Mesendoderm (in vitro differentiated cells): ENCODE measurements around the gene HSD11B2.

Experiments used
- DNase-seq: peaks from one replicate; pipeline ENCODE4 v3.0.0; 2013
- H2AK5ac ChIP-seq: 2 replicates; pipeline ENCODE4 v1.6.1; 2013; ENCODE audit warnings: low read length, inconsistent platforms
- H2BK120ac ChIP-seq: 2 replicates; pipeline ENCODE4 v1.6.1; 2013; ENCODE audit warnings: low read depth, mild to moderate bottlenecking, low read length, moderate library complexity, mixed read lengths
- H2BK15ac ChIP-seq: replicated peaks from 2 replicates; pipeline ENCODE4 v1.6.1; 2013; ENCODE audit warnings: low read depth, mild to moderate bottlenecking, moderate library complexity
- H2BK5ac ChIP-seq: 2 replicates; pipeline ENCODE4 v1.6.1; 2013; ENCODE audit warnings: low read length, inconsistent platforms
- H3K18ac ChIP-seq: 2 replicates; pipeline ENCODE4 v1.6.1; 2013; ENCODE audit warnings: mild to moderate bottlenecking, low read length, mixed read lengths
- H3K23ac ChIP-seq: one replicate; pipeline ENCODE4 v1.6.1; 2013; ENCODE audit warnings: low read length
- H3K27ac ChIP-seq: 2 replicates; pipeline ENCODE4 v1.5.1; 2013; ENCODE audit warnings: low read depth, mild to moderate bottlenecking, inconsistent platforms, low read length, moderate library complexity
- H3K27me3 ChIP-seq: 2 replicates; pipeline ENCODE4 v1.6.1; 2013; ENCODE audit warnings: low read length, control low read depth, mild to moderate bottlenecking, inconsistent platforms; ENCODE audit not compliant: insufficient read depth, poor library complexity
- H3K36me3 ChIP-seq: 2 replicates; pipeline ENCODE4 v1.6.1; 2013; ENCODE audit warnings: low read length, inconsistent platforms; ENCODE audit not compliant: control insufficient read depth, insufficient read depth
- H3K4ac ChIP-seq: one replicate; pipeline ENCODE4 v1.6.1; 2013; ENCODE audit warnings: low read depth, mild to moderate bottlenecking, low read length, moderate library complexity
- H3K4me1 ChIP-seq: 2 replicates; pipeline ENCODE4 v1.6.1; 2013; ENCODE audit warnings: low read depth, low read length, inconsistent platforms; ENCODE audit not compliant: control insufficient read depth
- H3K4me2 ChIP-seq: 2 replicates; pipeline ENCODE4 v1.6.1; 2013; ENCODE audit warnings: low read length
- H3K4me3 ChIP-seq: 2 replicates; pipeline ENCODE4 v1.5.1; 2013; ENCODE audit warnings: mild to moderate bottlenecking, low read length
- H3K56ac ChIP-seq: one replicate; pipeline ENCODE4 v1.6.1; 2013; ENCODE audit warnings: low read length
- H3K79me1 ChIP-seq: 2 replicates; pipeline ENCODE4 v1.6.1; 2013; ENCODE audit warnings: low read length, inconsistent platforms
- H3K79me2 ChIP-seq: 2 replicates; pipeline ENCODE4 v1.6.1; 2013; ENCODE audit warnings: mild to moderate bottlenecking, low read length; ENCODE audit not compliant: control insufficient read depth, insufficient read depth
- H3K9ac ChIP-seq: 2 replicates; pipeline ENCODE4 v1.6.1; 2013; ENCODE audit warnings: low read length, inconsistent platforms
- H4K5ac ChIP-seq: one replicate; pipeline ENCODE4 v1.6.1; 2013; ENCODE audit warnings: low read length
- H4K8ac ChIP-seq: one replicate; pipeline ENCODE4 v1.6.1; 2013; ENCODE audit warnings: low read depth, mild to moderate bottlenecking, control low read depth, low read length, moderate library complexity
- WGBS: extraction: QIAGEN DNeasy Blood & Tissue Kit; methylation state at CpG from one replicate; pipeline ENCODE4 v1.1.7; 2013; ENCODE audit warnings: low lambda C conversion rate, missing lambda C conversion rate; ENCODE audit not compliant: insufficient coverage; ENCODE audit errors: extremely low coverage; 5-methylcytosine and 5-hydroxymethylcytosine counted together

Gene HSD11B2

DNA sequence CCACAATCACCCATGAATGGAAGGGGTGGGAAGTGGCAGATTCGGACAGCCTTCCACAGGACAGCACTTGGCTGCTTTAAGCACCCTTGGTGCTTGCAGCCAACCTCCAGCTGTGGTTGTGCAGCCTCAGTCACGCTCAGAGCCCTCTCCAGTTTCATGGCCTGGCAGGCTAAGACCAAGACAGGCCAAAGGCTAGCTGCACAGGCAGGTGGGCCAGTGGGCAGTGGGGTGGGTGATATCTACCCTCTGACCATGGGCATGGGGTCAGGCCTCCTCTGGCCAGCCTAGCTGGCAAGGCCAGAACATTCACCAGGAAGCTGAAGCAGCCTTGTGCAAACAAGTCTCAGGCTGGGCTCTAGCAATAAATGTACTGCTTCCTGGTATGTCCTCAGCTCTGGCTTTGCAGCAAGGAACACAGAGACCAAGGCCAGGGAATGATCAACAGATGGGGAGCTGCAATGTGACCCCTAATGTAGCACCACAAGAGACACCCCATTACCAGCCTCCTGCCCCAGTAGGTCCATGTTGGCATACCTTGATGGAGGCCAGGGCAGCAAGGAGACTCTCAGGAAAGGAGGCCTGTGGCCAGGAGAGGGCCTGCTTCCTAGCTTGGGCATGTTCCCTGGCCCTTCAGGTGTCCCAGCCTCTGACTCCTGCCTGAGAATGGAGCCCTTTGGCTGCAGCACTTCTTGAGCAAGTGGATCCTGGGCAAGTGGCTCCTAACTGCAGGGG is 20.9 kb downstream of the HSD11B2 start:
- H3K4me2 ChIP-seq, result no peak overlapping the region
- H3K27ac ChIP-seq, result no peak overlapping the region
- DNase-seq, result no peak
- H3K56ac ChIP-seq, result no peak overlapping the region
- no peaks in the 10 kb centered on the region for H3K27me3 ChIP-seq
- no peak overlapping the region for H2BK5ac ChIP-seq
- no peaks in the 10 kb centered on the region for H3K36me3 ChIP-seq
- no peak overlapping the region for H3K4ac ChIP-seq
- no peak overlapping the region for H3K4me3 ChIP-seq
- H4K5ac ChIP-seq, result no peak overlapping the region
- no peak overlapping the region for H4K8ac ChIP-seq
- no peak overlapping the region for H3K18ac ChIP-seq
- H3K79me1 ChIP-seq, result no peaks in the 10 kb centered on the region
- H3K9ac ChIP-seq, result no peak overlapping the region
- H2AK5ac ChIP-seq, result no peak overlapping the region
- H2BK15ac ChIP-seq, result no peak overlapping the region
- H2BK120ac ChIP-seq, result no peak overlapping the region
- no peak overlapping the region for H3K23ac ChIP-seq
- H3K4me1 ChIP-seq, result no peaks in the 10 kb centered on the region
- WGBS, result no CpG with 5 or more reads among the region's 2 CpGs
- H3K79me2 ChIP-seq, result no peaks in the 10 kb centered on the region

DNA sequence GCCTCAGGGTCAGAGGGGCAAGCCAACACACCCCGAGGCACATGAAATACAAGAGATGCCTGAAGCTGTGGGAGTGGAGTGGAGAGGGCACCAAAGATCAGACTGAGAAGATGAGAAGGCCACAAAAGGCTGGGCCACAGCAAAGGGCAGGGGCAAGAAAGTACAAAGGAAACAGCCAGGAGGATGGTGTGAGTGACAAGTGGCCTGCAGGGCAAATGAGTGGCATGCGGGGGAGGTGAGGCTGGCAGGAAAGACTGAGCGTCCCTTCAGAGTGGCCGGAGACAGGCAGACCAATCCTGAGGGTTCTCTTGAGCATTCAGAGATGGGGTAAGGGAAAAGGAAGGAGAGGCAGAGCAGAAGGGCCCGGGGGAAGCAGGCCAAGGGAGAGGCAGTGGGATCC is 23.2 kb downstream of the HSD11B2 start:
- Histone ChIP-seq H2BK120ac (no peak overlapping the region), H3K27ac (no peak overlapping the region)

DNA sequence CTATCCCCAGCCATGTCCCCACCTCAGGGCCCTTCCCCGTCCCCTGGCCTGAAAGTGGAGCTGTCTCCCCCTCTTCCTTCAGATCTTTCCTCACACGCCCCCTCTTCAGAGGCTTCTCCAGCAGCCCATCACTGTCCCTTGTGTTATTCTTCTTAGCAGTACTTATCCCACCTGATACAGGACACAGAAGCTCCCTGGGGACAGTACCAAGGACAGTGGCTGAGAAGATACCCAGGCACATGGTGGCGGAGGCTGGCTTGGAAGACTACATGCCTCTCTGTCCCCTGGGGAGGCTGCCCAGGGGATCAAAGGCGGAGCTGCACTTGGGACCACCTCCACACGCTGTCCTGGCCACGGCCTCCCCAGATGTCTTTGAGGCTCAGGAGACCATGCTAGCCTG is 23.9 kb downstream of the HSD11B2 start:
- H3K79me1 ChIP-seq, result no peaks in the 10 kb centered on the region
- H3K56ac ChIP-seq, result no peak overlapping the region
- H3K4ac ChIP-seq, result no peak overlapping the region
- no peak overlapping the region for H3K9ac ChIP-seq
- no peaks in the 10 kb centered on the region for H3K4me1 ChIP-seq
- H3K27me3 ChIP-seq, result no peaks in the 10 kb centered on the region
- H3K23ac ChIP-seq, result no peak overlapping the region
- no peak overlapping the region for H2BK120ac ChIP-seq
- H2BK5ac ChIP-seq, result no peak overlapping the region
- H3K18ac ChIP-seq, result no peak overlapping the region
- no peak overlapping the region for H4K5ac ChIP-seq
- H2BK15ac ChIP-seq, result no peak overlapping the region
- no peak overlapping the region for H3K4me3 ChIP-seq
- DNase-seq, result no peak
- H4K8ac ChIP-seq, result no peak overlapping the region
- no peaks in the 10 kb centered on the region for H3K79me2 ChIP-seq
- no peak overlapping the region for H2AK5ac ChIP-seq
- H3K36me3 ChIP-seq, result no peaks in the 10 kb centered on the region
- WGBS, result no CpG with 5 or more reads among the region's 6 CpGs
- H3K4me2 ChIP-seq, result no peak overlapping the region
- no peak overlapping the region for H3K27ac ChIP-seq

More for the DNA sequence above, 23.2 kb downstream of the HSD11B2 start:
- H3K27me3 ChIP-seq, result no peaks in the 10 kb centered on the region
- WGBS, result no CpG with 5 or more reads among the region's 5 CpGs
- no peaks in the 10 kb centered on the region for H3K4me1 ChIP-seq
- H3K79me2 ChIP-seq, result no peaks in the 10 kb centered on the region
- H4K5ac ChIP-seq, result no peak overlapping the region
- no peak overlapping the region for H3K4me3 ChIP-seq
- no peak overlapping the region for H3K4me2 ChIP-seq
- H2BK5ac ChIP-seq, result no peak overlapping the region
- no peak overlapping the region for H3K18ac ChIP-seq
- H3K4ac ChIP-seq, result no peak overlapping the region
- no peak overlapping the region for H3K9ac ChIP-seq
- no peaks in the 10 kb centered on the region for H3K36me3 ChIP-seq
- no peak for DNase-seq
- H2BK15ac ChIP-seq, result no peak overlapping the region
- no peak overlapping the region for H3K23ac ChIP-seq
- H3K79me1 ChIP-seq, result no peaks in the 10 kb centered on the region
- no peak overlapping the region for H3K56ac ChIP-seq
- H2AK5ac ChIP-seq, result no peak overlapping the region
- no peak overlapping the region for H4K8ac ChIP-seq

DNA sequence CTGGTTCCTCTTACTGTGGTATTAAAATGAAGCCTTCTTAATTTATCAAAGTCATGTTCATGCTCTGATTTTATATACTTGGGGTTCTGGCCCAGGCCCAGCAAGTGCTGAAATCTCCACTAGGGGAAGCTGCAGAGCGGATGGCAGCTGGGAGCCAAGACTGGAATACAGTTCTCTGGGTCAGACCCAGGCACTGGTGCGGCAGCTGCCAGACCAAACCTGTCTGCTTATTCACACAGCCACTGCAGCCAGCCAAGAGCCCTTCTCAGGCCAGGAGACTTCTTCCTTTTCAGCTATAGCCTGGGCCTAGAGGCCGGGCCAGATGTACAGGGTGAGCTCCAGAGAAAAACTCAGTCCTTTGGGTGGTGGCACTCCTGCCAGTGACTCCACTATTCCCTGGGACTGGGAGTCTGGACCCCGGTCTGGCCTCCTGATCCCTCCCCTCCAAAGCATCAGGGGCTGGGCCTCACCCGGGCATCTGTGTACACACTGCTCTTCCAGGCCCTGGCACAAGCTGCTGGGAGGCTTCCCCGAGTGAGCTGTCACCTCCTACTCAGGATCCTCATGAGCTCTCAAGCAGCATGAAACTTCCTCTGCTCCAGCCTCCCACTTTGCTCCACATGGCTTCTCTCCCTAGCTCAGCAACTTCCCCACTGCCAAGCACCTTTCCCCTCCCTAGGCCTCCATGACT is 25.6 kb downstream of the HSD11B2 start:
- H2BK120ac ChIP-seq, result no peak overlapping the region
- no peak overlapping the region for H4K8ac ChIP-seq
- H3K79me1 ChIP-seq, result no peaks in the 10 kb centered on the region
- H3K4me2 ChIP-seq, result no peak overlapping the region
- no peak overlapping the region for H3K4me3 ChIP-seq
- no peaks in the 10 kb centered on the region for H3K4me1 ChIP-seq
- H3K18ac ChIP-seq, result no peak overlapping the region
- H3K56ac ChIP-seq, result no peak overlapping the region
- H3K36me3 ChIP-seq, result no peaks in the 10 kb centered on the region
- H2AK5ac ChIP-seq, result no peak overlapping the region
- no peak overlapping the region for H3K23ac ChIP-seq
- no peaks in the 10 kb centered on the region for H3K79me2 ChIP-seq
- H3K4ac ChIP-seq, result no peak overlapping the region
- no peak overlapping the region for H3K27ac ChIP-seq
- no CpG with 5 or more reads among the region's 6 CpGs for WGBS
- H4K5ac ChIP-seq, result no peak overlapping the region
- no peaks in the 10 kb centered on the region for H3K27me3 ChIP-seq
- DNase-seq, result peak; percentile 16
- no peak overlapping the region for H2BK15ac ChIP-seq
- H3K9ac ChIP-seq, result no peak overlapping the region
- H2BK5ac ChIP-seq, result no peak overlapping the region

DNA sequence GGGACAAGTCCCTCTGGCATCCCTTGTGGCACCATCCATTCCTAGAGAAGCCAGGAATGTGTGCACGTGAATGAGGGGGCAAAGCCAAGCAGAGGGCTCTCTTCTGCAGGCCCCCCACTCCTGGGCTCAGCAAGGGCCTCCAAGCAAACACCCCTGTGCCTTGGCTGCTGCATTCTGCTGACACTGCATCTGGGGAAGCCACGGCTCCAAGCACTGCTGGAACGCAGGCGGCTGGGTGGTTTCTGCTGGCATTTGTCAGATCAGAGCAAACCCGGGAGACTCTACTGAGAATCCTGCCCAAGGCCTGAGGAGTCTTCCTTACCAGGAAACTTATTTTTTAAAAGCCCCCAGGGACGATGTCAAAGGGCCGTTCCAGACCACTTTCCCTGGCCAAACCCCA is 26.7 kb downstream of the HSD11B2 start:
- no peak for DNase-seq
- Histone ChIP-seq H3K4ac (no peak overlapping the region), H3K27ac (no peak overlapping the region), H3K9ac (no peak overlapping the region), H3K36me3 (no peaks in the 10 kb centered on the region), H4K8ac (no peak overlapping the region), H2BK15ac (no peak overlapping the region), H2AK5ac (no peak overlapping the region), H3K4me3 (no peak overlapping the region), H3K23ac (no peak overlapping the region), H2BK5ac (no peak overlapping the region), H3K4me2 (no peak overlapping the region), H2BK120ac (no peak overlapping the region), H4K5ac (no peak overlapping the region), H3K56ac (no peak overlapping the region), H3K79me1 (no peaks in the 10 kb centered on the region), H3K27me3 (no peaks in the 10 kb centered on the region), H3K4me1 (no peaks in the 10 kb centered on the region), H3K18ac (no peak overlapping the region), H3K79me2 (no peaks in the 10 kb centered on the region)
- no CpG with 5 or more reads among the region's 7 CpGs for WGBS
